Body of pancreas (tissue), 4 donors: ENCODE measurements around the gene MLLT6.

Source experiments
- POLR2A ChIP-seq, 3 donors: fragments of 450-650 bp; IDR thresholded peaks; one replicate each; pipeline ENCODE4 v1.6.1; 2016; ENCODE audit warnings: antibody characterized with exemption in 3 of 3, mild to moderate bottlenecking in 2 of 3
- TF ChIP-seq, protein P1 (sequence below), 7 experiments: fragments of 450-650 bp in 4 of 7; fragments of 200-600 bp in 3 of 7; sonication (generic) in 3 of 7; IDR thresholded peaks; one replicate each; pipeline ENCODE4 v1.5.1; 2016 to 2019; ENCODE audit warnings: antibody characterized with exemption in 7 of 7

DNA sequence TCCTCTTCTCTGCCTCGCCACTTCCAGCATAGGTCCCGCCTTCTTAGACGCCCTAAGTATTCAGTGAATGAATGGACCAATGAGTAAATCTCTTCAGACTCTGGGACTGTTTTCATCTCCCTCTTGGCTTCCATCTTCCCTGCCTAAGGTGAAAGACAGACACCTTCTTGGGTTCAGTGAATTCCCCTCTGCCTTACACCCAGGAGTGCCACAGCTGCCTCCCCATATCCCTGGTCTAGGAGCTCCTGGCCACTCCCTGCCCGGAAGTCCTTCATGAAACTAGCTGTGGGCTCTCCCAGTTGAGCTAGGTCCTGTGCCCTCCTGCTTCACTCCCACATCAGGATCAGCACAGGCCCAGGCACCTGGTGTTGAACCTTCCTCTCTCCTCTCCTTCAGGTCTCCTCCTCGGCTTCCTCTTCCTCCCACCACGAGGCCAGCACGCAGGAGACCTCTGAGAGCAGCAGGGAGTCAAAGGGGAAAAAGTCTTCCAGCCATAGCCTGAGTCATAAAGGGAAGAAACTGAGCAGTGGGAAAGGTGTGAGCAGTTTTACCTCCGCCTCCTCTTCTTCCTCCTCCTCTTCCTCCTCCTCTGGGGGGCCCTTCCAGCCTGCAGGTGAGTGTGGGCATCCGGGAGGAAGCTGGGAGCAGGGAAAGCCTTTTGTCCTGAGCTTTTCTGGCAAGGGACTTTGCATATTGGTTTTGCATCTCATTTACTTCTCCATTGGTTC lies 10.3 kb downstream of the MLLT6 start:
- TF ChIP-seq, protein P1, sequence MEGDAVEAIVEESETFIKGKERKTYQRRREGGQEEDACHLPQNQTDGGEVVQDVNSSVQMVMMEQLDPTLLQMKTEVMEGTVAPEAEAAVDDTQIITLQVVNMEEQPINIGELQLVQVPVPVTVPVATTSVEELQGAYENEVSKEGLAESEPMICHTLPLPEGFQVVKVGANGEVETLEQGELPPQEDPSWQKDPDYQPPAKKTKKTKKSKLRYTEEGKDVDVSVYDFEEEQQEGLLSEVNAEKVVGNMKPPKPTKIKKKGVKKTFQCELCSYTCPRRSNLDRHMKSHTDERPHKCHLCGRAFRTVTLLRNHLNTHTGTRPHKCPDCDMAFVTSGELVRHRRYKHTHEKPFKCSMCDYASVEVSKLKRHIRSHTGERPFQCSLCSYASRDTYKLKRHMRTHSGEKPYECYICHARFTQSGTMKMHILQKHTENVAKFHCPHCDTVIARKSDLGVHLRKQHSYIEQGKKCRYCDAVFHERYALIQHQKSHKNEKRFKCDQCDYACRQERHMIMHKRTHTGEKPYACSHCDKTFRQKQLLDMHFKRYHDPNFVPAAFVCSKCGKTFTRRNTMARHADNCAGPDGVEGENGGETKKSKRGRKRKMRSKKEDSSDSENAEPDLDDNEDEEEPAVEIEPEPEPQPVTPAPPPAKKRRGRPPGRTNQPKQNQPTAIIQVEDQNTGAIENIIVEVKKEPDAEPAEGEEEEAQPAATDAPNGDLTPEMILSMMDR (IDR thresholded peaks at IDR 0.05): no peak
- no peak for TF ChIP-seq POLR2A (IDR thresholded peaks at IDR 0.05)
